Activated CD4-positive, alpha-beta T cell treated with anti-CD3 and anti-CD28 coated beads, Interleukin-2, amount 50 U/mL, for 24 hours (primary cell): ENCODE data around the gene RFX4.

Experiments used
- DNase-seq, 2 donors: peaks; one replicate each; pipeline ENCODE4 v3.0.0-alpha.2; 2020; ENCODE audit warnings: low read depth in 1 of 2, low spot score in 1 of 2

RFX4 gene

DNA sequence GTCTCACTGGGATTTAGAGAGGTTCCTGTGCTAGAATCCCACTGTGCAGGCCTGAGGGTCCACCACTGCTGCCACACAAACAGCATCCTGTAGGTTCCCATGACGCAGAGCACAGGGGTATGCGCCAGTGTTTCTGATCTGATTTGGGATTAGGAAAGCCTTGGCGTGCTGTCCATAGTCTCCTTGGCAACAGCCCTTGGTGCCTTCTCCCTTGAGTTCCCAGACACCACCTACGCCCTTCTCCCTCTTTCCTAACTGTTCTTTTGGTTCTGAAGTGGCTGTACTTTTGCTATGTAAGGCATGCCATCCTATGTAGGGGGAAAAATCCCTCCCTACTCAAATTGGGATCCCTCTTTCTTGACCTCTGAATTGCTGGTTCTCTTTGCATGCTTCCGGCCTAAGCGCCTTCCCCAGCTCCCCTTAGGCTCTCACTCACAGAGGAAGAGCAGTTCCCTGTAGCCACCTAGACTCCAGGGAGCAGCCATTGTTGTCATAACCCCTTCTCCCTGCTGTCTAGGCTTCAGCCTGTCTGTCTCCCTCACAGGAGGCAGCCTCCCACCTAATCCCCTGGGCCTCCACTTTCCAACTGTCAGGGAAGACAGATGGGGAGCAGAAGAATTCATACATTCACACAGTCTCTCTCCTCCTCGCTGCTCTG, 176.9 kb downstream of the RFX4 start:
- DNase-seq = no peak

DNA sequence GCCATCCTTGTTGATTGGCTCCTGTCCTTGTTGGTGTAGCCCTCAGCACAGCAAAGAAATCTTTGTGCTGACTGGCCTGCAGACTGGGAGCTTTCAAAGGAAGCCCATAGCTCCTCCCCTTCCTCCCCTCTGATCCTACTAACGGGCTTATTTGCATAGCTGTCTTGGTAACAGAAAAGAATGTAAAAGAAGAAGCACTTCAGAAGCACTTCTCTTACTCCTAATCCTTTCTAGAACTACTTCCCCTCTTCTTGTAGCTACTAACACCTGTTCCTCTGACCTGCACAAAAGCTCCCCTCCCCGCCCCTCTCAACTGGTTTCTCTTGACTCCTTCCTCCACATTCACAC, 177.4 kb downstream of the RFX4 start:
- no peak for DNase-seq

DNA sequence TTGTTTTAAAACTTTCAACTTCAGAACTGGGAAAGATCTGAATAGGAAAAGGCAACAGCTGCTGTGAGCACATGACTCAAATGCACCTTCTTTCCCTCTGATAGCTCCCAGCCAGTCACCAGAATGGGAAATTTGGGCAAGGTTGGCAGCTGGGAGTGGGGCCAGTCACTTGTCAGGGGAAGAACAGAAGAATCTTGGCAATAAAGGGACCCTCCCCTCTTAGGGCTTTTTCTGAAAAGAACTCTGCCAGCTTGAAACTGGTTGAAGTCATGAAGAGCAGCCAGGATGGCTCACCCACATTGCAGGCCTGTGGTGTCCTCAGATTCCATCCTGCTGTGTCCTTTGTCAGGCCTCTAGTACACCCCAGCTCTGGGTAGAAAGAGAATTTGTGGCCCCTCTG, 181.4 kb downstream of the RFX4 start:
- DNase-seq = no peak

DNA sequence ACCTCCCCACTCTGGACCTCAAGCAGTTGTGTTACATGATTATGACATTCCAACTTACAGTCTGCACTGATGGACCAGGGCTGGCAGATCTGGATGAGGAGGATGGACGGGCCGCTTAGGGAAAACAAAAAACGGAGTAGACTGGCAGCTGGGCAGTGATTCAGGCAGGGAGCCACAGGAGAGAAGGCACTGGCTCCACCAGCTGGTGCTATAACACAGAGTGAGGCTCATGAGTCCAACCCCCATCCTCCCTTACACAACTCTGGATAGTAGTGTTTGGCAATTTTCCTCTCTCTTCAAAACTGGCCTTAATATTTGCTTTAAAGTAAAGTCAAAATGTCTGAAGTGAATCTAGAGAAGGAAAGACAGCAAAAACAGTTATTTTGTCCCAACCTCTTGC, 181.9 kb downstream of the RFX4 start:
- no peak for DNase-seq

DNA sequence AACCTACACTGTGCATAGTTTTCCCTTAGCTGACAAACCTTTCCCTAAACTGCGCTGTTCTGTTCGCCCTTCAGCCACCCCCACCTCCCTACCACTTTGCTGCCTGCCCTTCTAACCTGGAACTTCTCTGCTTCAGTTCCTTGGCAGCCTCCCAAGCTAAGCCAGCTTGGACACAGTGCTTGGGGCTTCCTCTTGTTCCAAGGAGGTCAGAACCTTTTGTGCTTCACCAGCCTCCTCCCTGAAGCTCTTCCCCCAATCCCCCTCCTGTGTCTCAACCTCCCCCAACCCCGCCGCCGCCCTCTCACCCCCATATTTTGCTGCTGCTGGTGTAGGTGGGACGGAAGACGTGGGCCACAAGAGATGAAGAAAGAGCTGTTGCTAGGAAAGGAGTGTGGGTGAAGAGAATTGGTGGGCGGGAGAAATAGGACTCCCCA, 183.6 kb downstream of the RFX4 start:
- no peak for DNase-seq

DNA sequence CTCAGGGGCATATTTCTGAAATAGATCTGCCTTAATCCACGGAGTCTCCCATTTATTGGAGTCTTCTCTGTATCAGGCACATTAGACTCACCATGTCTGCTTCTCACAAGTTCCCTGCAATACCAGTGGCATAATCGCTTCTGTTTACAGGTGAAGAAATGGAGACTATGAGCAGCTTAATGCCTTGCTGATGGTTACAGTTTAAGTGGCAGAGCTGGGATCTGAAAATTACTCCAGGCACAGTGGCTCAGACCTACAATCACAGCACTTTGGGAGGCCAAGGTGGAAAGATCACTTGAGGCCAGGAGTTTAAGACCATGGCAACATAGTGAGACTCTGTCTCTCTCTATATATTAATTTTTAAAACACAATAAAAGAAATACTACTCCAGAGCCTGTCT, 184.4 kb downstream of the RFX4 start:
- no peak for DNase-seq

DNA sequence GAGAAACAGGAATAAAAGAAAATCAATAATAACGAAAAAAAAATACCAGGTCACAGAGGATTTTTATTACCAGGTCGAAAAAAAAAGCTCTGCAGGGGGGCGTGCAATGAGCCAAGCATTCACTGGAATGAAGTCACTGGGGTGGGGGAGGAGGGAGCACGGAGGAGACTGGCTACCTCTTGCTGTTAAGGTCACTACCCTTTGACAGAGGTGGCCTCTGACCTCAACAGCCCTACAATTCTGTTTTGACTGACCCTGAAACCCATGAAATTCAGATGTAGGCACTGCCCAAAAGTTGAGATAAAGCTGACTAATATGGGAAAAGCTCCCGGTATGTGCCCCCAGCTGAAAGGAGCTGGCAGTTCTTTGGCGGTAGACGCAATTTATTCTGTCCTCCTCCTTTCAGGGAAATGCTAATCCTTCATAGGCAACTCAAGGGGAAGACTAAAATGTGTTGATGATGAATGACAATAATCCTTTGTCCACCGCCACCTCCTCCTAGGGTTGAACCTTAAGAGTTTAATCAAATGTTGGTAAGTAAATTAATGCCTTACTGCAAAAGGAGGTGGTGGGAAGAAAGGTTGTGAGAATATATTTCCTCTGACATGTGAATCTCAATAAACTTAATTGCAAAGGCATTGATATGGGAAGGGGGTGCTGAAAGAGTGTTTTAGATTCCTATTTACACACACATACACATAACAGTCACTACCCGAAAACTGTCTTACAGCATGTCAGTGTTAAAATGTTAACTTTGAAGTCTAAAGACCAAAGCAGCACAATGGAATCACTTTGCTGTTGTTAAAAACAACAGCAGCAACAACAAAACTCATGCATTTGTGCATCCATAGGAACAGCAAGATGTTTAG, 185.4 kb downstream of the RFX4 start:
- DNase-seq = no peak

DNA sequence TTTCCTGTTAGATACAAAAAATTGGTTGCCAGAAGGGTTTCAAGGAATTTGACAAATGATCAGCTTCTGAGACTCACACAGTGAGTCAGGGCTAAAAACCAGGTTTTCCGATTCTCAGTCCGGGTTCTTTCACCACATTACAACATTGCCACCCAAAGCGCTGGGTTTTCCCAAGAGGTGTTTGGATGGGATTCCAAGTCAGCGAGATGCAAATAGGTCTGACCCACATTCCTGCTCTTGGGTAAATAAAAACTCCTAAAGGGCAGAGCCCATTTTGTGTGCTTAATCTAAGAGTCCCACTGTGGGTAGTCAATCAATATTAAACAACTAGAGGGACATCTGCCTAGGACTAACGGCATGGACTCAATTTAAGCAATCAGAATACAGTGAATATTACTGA, 186.3 kb downstream of the RFX4 start:
- DNase-seq = no peak

DNA sequence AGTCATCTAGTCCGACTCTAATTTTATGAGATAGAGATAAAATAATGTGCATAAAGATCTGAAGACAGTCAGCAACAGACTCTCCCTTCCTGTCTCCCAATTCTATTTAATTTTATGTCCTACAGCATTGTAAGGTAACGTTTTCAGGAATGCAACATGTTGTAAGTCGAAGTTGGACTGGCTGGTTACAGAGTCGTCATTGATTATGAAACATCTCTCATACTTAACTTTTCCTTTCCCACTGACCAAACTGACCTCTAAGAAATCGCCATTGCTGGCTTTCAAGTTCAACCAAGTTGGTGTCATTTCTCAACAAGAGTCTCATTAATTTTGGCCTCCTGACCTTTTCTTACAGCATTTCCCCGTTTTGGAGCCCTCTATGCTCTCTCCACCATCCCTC, 186.7 kb downstream of the RFX4 start:
- DNase-seq = no peak

DNA sequence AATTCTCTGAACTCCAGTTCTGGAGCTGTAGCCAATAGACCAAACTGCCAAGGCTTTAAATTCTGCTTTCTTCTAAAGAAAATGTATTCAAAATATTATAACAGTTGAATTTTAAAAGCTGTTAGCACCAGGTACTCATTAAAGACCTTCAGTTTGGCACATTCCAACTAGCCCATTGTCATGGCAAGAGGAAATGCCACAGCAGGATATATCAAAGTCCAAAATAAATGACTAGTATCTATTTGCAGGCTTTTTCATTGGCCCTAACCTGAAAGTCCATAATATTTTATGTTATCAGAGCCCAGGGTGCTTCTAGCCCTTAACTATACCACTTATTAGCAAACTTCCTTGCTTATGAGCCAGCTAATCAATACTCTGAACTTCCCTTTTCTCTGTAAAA, 188.6 kb downstream of the RFX4 start:
- DNase-seq = no peak

DNA sequence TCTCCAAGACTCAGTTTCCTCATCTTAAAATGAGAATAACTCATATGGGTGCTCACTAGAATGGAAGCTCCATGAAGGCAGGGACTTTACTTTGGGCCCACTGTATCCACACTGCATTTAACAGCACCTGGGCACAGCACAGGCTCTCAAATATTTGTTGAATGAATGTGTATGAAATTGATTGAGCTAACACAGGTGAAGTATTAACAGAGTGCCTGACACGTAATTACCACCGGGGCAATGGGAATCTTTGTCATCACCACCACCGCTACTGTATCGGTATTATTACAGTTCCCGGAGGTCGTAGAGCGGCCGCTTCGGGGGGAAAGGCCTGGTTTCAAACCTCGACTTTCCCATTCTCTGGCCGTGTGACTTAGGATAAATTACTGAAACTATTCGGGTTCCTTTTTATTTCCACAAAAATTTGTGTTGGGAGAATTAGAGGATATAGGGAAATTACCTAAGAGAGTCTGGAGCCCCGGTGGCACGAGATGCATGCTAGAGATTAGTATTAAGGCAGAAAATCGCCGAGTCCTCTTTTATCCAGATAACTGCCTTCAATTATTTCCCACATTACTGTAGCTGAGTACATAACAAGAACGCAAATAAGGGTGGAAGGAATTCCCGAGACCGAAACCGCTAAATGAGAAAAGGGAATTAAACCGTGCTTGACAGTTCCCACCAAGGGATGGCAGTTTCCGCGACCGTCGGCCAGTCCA, 190.6 kb downstream of the RFX4 start:
- DNase-seq = no peak

DNA sequence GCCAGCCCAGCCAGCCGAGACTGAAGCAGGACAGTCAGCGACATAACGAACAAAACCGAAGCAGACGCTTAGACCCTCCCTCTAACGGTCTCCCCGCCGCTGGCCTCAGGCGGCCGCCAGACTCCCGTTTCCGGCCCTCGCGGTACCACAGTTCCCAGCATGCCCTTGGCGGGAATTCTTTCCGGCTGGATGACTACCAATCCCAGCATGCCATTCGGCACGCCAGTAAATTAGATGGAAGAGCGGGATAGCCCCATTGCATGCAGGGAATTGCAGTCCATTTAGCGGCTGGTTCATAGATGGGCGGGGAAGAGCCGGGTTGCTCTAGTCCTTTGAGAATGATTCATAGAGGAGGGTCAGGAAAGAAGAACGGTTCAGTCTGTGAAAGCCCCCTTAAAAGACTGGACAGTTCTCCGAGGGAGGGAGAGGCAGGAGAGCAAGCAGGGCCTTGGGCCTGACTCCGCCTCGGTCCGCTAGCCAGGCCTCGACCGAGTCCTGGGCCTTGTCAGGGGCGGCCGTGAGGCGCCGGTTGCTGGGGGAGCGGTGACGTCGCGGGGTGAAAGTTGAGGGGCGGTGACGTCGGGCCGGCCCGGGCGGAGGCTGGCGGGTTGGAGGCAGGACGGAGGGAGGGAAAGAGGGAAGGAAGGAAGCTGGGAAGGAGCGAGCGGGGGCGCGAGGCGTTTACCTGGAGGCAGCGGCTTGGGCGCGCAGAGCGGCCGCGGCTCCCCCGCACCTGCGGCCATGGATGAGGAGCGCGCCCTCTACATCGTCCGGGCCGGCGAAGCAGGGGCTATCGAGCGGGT, 191.4 kb downstream of the RFX4 start, which contains the start of gene RIC8B:
Gene RIC8B (plus strand): TSS at position 678 of the 803 bp plus-strand sequence. CDS start 64 bp downstream, at position 742.
- DNase-seq = peak; percentile 65 to 83

DNA sequence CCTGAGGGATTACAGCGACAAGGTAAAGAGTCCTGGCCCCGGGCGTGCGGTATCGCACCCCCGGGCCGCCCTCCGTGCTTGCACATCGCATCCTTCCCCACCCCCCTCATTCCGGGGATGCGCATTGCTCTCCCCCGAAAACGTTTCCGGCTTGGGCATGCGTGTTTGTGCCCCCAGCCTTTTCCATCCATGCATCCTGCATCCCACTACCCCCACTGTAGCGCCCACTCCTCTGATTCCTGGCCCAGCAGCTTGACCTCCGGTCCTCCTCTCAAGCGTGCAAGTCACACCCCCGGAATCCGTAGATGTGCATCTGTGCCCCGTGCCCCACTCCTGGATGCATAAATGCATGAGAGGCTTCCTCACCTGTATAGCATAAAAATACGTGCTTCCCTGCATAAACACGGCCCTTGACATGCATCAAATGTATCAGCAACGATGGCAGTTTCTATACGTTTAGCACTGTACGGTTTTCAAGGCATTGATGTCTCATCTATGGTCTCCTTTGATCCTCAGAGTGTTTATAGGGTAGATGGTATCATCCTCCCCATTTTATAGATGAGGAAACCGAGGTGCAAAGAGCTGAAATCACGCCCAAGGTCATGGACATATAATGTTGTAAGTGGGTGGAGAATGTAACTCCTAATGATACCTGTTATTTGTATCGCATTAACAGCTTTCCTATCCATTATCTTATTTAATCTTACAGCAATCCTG, 192.2 kb downstream of the RFX4 start:
- DNase-seq = no peak

DNA sequence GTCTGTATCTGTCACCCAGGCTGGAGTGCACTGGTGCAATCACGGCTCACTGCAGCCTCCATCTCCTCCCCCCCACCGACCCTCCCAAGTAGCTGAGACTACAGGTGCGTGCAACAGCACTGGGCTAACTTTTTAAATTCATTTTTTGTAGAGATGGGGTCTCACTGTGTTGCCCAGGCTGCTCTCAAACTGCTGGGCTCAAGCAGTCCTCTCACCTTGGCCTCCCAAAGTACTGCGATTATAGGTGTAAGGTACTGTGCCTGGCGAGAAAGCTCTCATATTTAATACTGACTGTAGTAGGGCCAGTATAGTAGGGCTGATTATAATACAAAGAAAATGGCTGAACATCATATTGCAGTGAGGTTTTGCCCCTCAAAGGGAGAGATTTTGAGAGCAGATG, 194.1 kb downstream of the RFX4 start:
- no peak for DNase-seq

DNA sequence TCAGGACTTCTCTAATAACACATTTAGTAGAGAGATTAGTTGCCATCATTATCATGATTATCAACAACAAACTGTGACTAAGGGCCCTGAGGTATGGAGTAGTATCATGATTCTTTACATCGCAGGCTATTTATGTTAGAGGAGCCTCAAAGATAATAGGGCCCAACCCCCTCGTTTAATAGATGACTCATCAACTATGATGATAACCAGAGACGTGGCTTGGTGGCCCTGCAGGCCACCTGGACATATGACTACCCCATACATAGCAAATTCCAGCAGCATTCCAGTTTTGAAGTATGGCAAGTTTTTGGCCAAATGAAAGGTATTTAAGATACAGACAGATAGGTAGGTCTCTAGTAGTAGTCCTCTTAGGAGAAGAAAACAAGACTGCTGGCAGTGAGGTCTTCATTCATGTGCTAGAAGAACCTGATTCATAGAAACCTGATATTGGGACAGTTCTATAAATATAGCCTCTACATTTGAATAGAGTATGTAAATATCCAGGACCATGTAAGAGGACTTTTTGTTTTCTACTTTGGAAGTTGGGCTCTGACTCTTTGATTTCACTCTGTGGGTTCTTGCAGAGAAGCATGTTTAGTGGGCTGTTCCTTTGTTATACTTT, 197.3 kb downstream of the RFX4 start:
- no peak for DNase-seq

DNA sequence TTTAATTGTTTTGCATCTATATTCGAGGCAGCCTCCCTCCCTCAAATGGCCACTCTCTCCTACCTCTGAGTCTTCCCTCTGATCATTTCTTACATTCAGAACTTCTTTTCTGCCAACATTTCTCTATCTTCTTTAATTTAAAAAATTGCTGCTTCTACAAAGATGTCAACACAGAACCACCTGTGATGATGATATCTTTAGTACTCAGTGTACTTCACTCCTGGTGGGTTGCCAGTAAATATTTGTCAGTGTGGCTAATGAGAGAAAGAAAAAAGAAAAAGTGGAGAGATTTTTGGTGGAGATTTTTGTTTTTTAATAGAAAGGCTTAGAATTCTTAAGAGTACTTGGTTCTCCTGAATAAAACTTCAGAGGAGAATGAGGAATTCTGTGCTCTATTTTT, 199.8 kb downstream of the RFX4 start:
- DNase-seq = no peak

DNA sequence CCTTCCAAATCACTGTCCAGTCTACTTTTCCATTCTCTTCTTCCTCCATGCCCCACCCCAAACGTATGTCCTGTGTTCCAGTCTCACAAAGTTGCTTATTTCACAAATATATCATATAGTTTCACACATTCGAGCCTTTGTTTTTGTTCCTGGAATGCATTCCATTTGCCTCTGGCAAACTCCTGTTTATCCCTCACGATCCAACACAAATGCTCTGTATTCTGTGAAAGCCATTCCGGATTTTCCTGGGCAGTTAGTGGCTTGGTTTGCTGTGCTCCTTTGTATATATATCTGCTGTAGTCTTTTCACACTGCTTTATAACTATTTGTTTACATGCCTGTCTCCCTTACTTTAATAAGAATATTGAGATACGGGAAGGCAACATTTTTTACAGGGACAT, 200.7 kb downstream of the RFX4 start:
- DNase-seq = no peak

DNA sequence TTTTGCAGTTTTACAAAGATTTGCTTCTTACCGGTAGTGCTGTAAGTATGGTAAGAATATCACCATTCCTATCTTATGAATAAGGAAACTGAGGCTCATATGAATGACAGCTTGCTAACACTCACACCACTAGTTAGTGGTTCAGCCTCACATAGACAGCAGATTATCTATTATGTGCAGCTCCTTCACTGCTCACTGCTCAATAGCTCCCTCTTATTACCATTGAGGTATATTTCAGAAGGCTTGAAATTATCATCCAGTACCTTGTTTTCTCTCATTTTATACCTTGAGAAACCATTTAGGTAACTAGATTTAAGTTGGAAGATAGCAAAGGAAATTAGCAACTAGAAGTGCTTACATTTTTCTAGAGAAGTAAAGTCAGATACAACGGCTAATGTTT, 207.2 kb downstream of the RFX4 start:
- DNase-seq = no peak

DNA sequence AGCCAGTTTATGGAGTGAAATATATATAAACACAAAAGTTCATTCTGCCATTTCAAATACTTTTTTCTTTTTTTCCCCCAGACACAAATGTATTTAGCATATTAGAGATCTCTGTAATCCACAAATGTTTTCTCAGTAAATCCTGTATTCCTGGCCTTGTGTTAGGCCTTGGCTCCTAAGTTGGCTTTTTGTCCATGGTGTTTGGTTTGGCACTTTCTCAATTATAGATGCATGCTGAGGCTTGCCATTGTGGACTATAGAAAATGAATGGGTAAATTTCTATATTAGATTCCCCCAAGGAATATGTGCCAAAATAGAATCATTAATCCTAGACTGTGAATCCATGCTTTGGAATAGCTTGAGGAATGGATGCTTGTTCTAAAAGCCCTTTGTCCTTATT, 208.7 kb downstream of the RFX4 start:
- DNase-seq = no peak

DNA sequence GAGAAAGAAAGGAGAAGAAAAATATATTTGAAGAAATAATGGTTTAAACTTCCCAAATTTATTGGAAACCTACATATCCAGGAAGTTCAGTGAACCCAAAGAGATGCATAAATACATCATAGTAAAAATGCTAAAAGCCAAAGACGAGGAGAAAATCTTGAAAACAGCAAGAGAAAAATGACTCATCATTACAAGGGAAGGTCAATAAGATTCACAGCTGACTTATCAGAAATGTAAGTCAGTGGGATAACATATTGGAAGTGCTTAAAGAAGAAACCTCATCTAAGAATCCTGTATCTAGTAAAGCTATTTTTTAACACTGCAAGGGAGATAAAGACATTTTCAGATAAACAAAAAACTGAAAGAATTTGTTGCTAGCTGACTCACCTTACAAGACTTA, 211.6 kb downstream of the RFX4 start:
- DNase-seq = no peak
